Gastroesophageal sphincter (tissue), 4 donors: ENCODE measurements around the gene FGGY. TPM values are rescaled to one million over a fixed set of nuclear protein-coding genes. Genes with fewer than 3 reads are reported as not detected.

Source experiments
- ATAC-seq: fragments of 150-250 bp; one replicate; pipeline ENCODE4 v1.9.1; 2016; ENCODE audit warnings: mild to moderate bottlenecking, moderate library complexity
- H3K27ac ChIP-seq, 4 donors: fragments of 200-600 bp; sonication (generic) in 3 of 4; 1 replicate in 3 of 4; 2 replicates in 1 of 4; pipeline ENCODE4 v1.5.1; 2016 to 2019
- H3K27me3 ChIP-seq: fragments of 200-600 bp; sonication (generic); one replicate; pipeline ENCODE4 v1.5.1; 2019
- H3K36me3 ChIP-seq, 2 donors: fragments of 200-600 bp; sonication (generic); one replicate each; pipeline ENCODE4 v1.5.1; 2019; ENCODE audit warnings: control low read depth in 1 of 2
- H3K4me1 ChIP-seq, 3 donors: fragments of 200-600 bp; sonication (generic); 1 replicate in 2 of 3; 2 replicates in 1 of 3; pipeline ENCODE4 v1.5.1; 2016 to 2019; ENCODE audit warnings: control low read depth in 2 of 3
- H3K4me3 ChIP-seq, 2 donors: fragments of 200-600 bp; sonication (generic); one replicate each; pipeline ENCODE4 v1.5.1; 2019; ENCODE audit warnings: mild to moderate bottlenecking in 1 of 2, moderate library complexity in 1 of 2
- H3K9me3 ChIP-seq, 3 donors: fragments of 200-600 bp; sonication (generic); one replicate each; pipeline ENCODE4 v1.5.1; 2017 to 2019; ENCODE audit warnings: control low read depth in 2 of 3
- EP300 ChIP-seq: sonication (generic); formaldehyde crosslinking; IDR thresholded peaks from one replicate; pipeline ENCODE4 v1.6.1; 2017; ENCODE audit warnings: antibody characterized with exemption, mild to moderate bottlenecking
- POLR2A ChIP-seq, 2 donors: fragments of 450-650 bp; IDR thresholded peaks; one replicate each; pipeline ENCODE4 v1.6.1; 2017; ENCODE audit warnings: antibody characterized with exemption in 2 of 2, mild to moderate bottlenecking in 2 of 2, moderate library complexity in 1 of 2
- POLR2AphosphoS5 ChIP-seq: sonication (generic); formaldehyde crosslinking; IDR thresholded peaks from one replicate; pipeline ENCODE4 v1.6.1; 2017; ENCODE audit warnings: antibody characterized with exemption
- WGBS, 2 donors: methylation state at CpG; one replicate each; pipeline ENCODE4 v1.1.5; 2018; ENCODE audit warnings: low coverage in 1 of 2; 5-methylcytosine and 5-hydroxymethylcytosine counted together
- total RNA-seq, 4 donors: library from RNA; depleted of rRNA; stranded (reverse); fragments of >200 nt; gene quantifications; one replicate each; pipeline ENCODE4 v1.1.0, GENCODE V29; 2016
- TF ChIP-seq, protein P1 (sequence below), 4 experiments: fragments of 200-600 bp in 2 of 4; fragments of 450-650 bp in 2 of 4; sonication (generic) in 1 of 4; IDR thresholded peaks; one replicate each; pipeline ENCODE4 v1.5.1; 2017 to 2019; ENCODE audit warnings: antibody characterized with exemption in 4 of 4, mild to moderate bottlenecking in 2 of 4, moderate library complexity in 2 of 4

FGGY gene
- total RNA-seq, 4 donors from 2014 or later: 19.0 to 29.6 (median 25.2) TPM

DNA sequence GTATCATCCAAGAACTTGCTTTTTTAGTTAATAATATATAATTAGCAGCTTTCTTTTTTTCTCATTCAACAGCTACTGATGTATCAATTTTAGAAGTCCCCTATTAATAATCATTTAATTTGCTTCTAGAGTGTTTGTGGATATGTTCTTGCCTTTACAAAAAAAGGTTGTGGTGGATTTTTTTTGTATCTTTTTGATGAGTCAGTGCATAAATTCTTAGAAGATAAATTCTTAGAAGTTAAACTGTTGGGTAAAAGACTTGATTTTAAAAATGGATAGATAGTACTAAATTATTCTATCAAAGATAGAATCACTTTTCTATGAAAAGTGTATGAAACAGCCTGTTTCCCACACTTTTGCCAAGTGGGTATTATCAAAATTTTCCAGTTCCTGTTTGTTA, 11.9 kb downstream of the FGGY start:
- ATAC-seq: no peak
- no peak overlapping the region for H3K27ac ChIP-seq
- H3K36me3 ChIP-seq: no peaks in the 10 kb centered on the region
- no peaks in the 10 kb centered on the region for H3K4me1 ChIP-seq
- H3K4me3 ChIP-seq: no peak overlapping the region
- H3K9me3 ChIP-seq: peaks cover 0 to 14% (median 0%) of the 10 kb centered on the region in 3 donors
- H3K27me3 ChIP-seq: no peaks in the 10 kb centered on the region
- TF ChIP-seq POLR2A (IDR thresholded peaks at IDR 0.05) (no peak), POLR2AphosphoS5 (no peak), EP300 (no peak)
- TF ChIP-seq, protein P1, sequence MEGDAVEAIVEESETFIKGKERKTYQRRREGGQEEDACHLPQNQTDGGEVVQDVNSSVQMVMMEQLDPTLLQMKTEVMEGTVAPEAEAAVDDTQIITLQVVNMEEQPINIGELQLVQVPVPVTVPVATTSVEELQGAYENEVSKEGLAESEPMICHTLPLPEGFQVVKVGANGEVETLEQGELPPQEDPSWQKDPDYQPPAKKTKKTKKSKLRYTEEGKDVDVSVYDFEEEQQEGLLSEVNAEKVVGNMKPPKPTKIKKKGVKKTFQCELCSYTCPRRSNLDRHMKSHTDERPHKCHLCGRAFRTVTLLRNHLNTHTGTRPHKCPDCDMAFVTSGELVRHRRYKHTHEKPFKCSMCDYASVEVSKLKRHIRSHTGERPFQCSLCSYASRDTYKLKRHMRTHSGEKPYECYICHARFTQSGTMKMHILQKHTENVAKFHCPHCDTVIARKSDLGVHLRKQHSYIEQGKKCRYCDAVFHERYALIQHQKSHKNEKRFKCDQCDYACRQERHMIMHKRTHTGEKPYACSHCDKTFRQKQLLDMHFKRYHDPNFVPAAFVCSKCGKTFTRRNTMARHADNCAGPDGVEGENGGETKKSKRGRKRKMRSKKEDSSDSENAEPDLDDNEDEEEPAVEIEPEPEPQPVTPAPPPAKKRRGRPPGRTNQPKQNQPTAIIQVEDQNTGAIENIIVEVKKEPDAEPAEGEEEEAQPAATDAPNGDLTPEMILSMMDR (IDR thresholded peaks at IDR 0.05): no peak

GRCh38 chr1:59309392-59309791, 12.5 kb downstream of the FGGY start:
- no peak overlapping the region for H3K27ac ChIP-seq
- no peaks in the 10 kb centered on the region for H3K36me3 ChIP-seq
- no peaks in the 10 kb centered on the region for H3K27me3 ChIP-seq
- TF ChIP-seq POLR2A (IDR thresholded peaks at IDR 0.05): no peak
- no peak for TF ChIP-seq POLR2AphosphoS5
- TF ChIP-seq EP300: no peak
- TF ChIP-seq, protein P1 (IDR thresholded peaks at IDR 0.05): no peak
- H3K4me1 ChIP-seq: no peaks in the 10 kb centered on the region
- H3K9me3 ChIP-seq: peaks cover 0 to 14% (median 0%) of the 10 kb centered on the region in 3 donors
- whole genome bisulfite sequencing, 2 donors: 100% methylated on average over 1 to 3 of the region's 5 CpGs
- H3K4me3 ChIP-seq: no peak overlapping the region
- no peak for ATAC-seq

GRCh38 chr1:59309795-59310548, 13.1 kb downstream of the FGGY start:
- Histone ChIP-seq H3K27ac (no peak overlapping the region), H3K9me3 (peaks cover 0 to 12% (median 0%) of the 10 kb centered on the region in 3 donors), H3K4me3 (no peak overlapping the region), H3K36me3 (no peaks in the 10 kb centered on the region), H3K4me1 (no peaks in the 10 kb centered on the region), H3K27me3 (no peaks in the 10 kb centered on the region)
- no peak for ATAC-seq
- WGBS, 2 donors: 80 to 85% methylated on average over 4 to 5 of the region's 5 CpGs
- TF ChIP-seq, protein P1 (IDR thresholded peaks at IDR 0.05): no peak
- TF ChIP-seq POLR2AphosphoS5 (no peak), EP300 (no peak), POLR2A (IDR thresholded peaks at IDR 0.05) (no peak)

DNA sequence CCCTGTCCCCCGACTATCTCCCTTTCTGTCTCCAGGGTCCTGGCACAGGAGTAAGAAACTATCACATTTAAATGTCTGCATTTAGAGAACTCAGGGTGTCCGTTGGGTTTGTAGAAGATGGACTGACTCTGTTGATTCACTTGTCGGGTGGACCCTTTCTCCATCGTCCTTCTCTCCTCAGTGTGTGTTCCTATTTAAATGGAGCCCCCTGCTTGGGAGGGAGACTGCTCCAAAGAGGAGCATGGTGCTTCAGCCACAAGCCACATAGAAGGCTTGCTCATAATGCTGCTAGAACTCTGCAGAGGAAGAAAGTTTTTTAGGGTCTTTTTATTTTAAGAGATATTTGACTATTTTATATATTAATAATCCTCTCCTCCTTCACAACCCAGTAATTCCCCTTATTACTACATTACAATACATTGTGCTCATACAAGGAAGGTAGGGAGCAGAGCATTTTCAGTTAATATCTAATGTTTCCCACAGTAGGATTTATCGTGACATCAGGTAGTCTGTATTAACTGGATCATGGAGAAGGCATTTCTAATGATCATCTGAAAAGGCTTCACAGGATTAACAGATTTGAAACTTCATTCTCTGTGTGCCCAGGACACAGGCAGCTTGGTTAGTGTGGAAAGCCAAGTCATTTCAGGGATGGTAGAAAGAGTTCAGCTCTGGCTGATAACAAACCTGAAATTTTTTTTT, 13.8 kb downstream of the FGGY start:
- TF ChIP-seq, protein P1 (IDR thresholded peaks at IDR 0.05): no peak
- no peak for TF ChIP-seq POLR2AphosphoS5
- no peak for TF ChIP-seq POLR2A (IDR thresholded peaks at IDR 0.05)
- no peak for TF ChIP-seq EP300
- Histone ChIP-seq H3K36me3 (no peaks in the 10 kb centered on the region), H3K4me1 (peaks cover 0 to under 1% (median 0%) of the 10 kb centered on the region in 3 donors), H3K27me3 (no peaks in the 10 kb centered on the region), H3K4me3 (no peak overlapping the region), H3K9me3 (peaks cover 0 to 4% (median 0%) of the 10 kb centered on the region in 3 donors), H3K27ac (no peak overlapping the region)
- ATAC-seq: no peak
- 97% methylated on average over 5 of the region's 5 CpGs for WGBS, 2 donors
